Gastroesophageal sphincter (tissue), 3 donors: ENCODE results near the gene MAP7.

Experiments used
- POLR2A ChIP-seq, 2 donors: fragments of 450-650 bp; IDR thresholded peaks; one replicate each; pipeline ENCODE4 v1.6.1; 2017; ENCODE audit warnings: antibody characterized with exemption in 2 of 2, mild to moderate bottlenecking in 2 of 2, moderate library complexity in 1 of 2
- POLR2AphosphoS5 ChIP-seq: sonication (generic); formaldehyde crosslinking; IDR thresholded peaks from one replicate; pipeline ENCODE4 v1.6.1; 2017; ENCODE audit warnings: antibody characterized with exemption
- TF ChIP-seq, protein P1 (sequence below), 4 experiments: fragments of 200-600 bp in 2 of 4; fragments of 450-650 bp in 2 of 4; sonication (generic) in 1 of 4; IDR thresholded peaks; one replicate each; pipeline ENCODE4 v1.5.1; 2017 to 2019; ENCODE audit warnings: antibody characterized with exemption in 4 of 4, mild to moderate bottlenecking in 2 of 4, moderate library complexity in 2 of 4

DNA sequence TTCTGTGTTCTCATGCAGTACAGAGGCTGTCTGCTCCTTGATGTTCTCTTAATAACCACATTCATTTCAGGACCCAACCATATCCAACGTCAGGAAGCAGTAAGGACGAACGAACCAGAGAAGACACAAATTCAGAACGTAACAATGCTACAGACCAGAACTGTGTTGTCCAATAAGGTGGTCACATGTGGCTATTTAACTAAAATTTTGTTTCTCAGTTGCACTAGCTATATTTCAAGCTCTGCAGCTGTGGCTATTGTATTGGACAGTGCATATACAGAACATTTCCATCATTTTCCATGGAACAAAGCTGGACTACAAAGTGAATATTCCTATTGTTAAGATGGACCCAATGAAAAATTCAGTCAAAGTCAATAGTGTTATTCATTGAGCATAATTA, 27.0 kb downstream of the MAP7 start:
- TF ChIP-seq POLR2AphosphoS5 (no peak), POLR2A (IDR thresholded peaks at IDR 0.05) (no peak)
- TF ChIP-seq, protein P1, sequence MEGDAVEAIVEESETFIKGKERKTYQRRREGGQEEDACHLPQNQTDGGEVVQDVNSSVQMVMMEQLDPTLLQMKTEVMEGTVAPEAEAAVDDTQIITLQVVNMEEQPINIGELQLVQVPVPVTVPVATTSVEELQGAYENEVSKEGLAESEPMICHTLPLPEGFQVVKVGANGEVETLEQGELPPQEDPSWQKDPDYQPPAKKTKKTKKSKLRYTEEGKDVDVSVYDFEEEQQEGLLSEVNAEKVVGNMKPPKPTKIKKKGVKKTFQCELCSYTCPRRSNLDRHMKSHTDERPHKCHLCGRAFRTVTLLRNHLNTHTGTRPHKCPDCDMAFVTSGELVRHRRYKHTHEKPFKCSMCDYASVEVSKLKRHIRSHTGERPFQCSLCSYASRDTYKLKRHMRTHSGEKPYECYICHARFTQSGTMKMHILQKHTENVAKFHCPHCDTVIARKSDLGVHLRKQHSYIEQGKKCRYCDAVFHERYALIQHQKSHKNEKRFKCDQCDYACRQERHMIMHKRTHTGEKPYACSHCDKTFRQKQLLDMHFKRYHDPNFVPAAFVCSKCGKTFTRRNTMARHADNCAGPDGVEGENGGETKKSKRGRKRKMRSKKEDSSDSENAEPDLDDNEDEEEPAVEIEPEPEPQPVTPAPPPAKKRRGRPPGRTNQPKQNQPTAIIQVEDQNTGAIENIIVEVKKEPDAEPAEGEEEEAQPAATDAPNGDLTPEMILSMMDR (IDR thresholded peaks at IDR 0.05) = no peak
